Measurements from ENCODE around the gene SDE2.

DNA sequence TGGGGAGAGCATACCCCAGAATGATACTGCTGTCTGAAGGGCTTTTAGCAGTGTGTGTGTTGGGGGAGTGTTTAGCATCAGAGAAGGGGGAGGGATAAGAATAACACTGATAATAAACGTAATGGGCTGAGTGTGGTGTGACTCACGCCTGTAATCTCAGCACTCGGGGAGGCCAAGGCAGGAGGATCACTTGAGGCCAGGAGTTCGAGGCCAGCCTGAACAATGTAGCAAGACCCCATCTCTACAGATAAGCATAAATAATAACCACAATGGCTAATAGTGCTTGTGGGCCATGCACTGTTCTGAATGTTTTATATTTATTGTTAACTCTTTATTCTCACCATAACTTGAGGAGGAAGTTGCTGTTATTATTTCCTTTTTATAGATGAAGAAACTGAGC lies 55.6 kb downstream of the SDE2 start:
- TF ChIP-seq, protein P1, sequence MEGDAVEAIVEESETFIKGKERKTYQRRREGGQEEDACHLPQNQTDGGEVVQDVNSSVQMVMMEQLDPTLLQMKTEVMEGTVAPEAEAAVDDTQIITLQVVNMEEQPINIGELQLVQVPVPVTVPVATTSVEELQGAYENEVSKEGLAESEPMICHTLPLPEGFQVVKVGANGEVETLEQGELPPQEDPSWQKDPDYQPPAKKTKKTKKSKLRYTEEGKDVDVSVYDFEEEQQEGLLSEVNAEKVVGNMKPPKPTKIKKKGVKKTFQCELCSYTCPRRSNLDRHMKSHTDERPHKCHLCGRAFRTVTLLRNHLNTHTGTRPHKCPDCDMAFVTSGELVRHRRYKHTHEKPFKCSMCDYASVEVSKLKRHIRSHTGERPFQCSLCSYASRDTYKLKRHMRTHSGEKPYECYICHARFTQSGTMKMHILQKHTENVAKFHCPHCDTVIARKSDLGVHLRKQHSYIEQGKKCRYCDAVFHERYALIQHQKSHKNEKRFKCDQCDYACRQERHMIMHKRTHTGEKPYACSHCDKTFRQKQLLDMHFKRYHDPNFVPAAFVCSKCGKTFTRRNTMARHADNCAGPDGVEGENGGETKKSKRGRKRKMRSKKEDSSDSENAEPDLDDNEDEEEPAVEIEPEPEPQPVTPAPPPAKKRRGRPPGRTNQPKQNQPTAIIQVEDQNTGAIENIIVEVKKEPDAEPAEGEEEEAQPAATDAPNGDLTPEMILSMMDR (conservative IDR thresholded peaks at IDR 0.05 in 1 of 2, IDR thresholded peaks at IDR 0.05 in 1 of 2; ENCODE audit: extremely low read depth in 1 of 2, insufficient read depth in 1 of 2, low read depth in 1 of 2, low read length in 2 of 2), result no peak
- no peak for TF ChIP-seq EZH2 (IDR thresholded peaks at IDR 0.05; ENCODE audit: borderline replicate concordance, low read length)

Measured in mammary epithelial cell (primary cell).